Activated CD8-positive, alpha-beta memory T cell treated with anti-CD3 and anti-CD28 coated beads, Interleukin-2, amount 10 ng/mL, durations not matched to agents 7 days and 5 days (primary cell): ENCODE data around the gene PROK2. TPM values are rescaled to one million over a fixed set of nuclear protein-coding genes. Genes with fewer than 3 reads are reported as not detected.

Experiments
- ATAC-seq: fragments of 150-1000 bp; cut with Tn5 transposase; one replicate; pipeline ENCODE4 v1.10.0; 2021; ENCODE audit warnings: moderate library complexity
- CTCF ChIA-PET: fragments of 350-600 bp; sonication (Branson Sonifier 250); formaldehyde crosslinking; loops from one replicate; lab custom pipeline; 2021; ENCODE audit warnings: antibody characterized with exemption; lab: Charles Lee
- DNase-seq: peaks from one replicate; pipeline ENCODE4 v3.0.0-alpha.2; 2020
- H3K27ac Mint-ChIP-seq: one replicate; pipeline ENCODE4 v1.8.0; 2021; ENCODE audit warnings: mild to moderate bottlenecking, mixed read lengths
- H3K27me3 Mint-ChIP-seq: one replicate; pipeline ENCODE4 v1.8.0; 2021; ENCODE audit warnings: mixed read lengths
- H3K36me3 Mint-ChIP-seq: one replicate; pipeline ENCODE4 v1.8.0; 2021; ENCODE audit warnings: mild to moderate bottlenecking, mixed read lengths
- H3K4me1 Mint-ChIP-seq: one replicate; pipeline ENCODE4 v1.8.0; 2021; ENCODE audit warnings: mixed read lengths
- H3K4me3 Mint-ChIP-seq: one replicate; pipeline ENCODE4 v1.8.0; 2021; ENCODE audit warnings: mild to moderate bottlenecking, moderate library complexity, mixed read lengths
- H3K9me3 Mint-ChIP-seq: one replicate; pipeline ENCODE4 v1.8.0; 2022; ENCODE audit warnings: low read depth, mixed read lengths
- total RNA-seq, 2 experiments: library from RNA; stranded (reverse); gene quantifications; one replicate each; pipeline ENCODE4 v1.2.3, GENCODE V29; 2021

Gene PROK2
- total RNA-seq, 2 experiments from 2014 or later, result 3.1 to 3.4 TPM

- Mint-ChIP-seq H3K9me3 (no peaks in the 10 kb centered on the region), H3K27me3 (peaks cover 57% of the 10 kb centered on the region)
- CTCF ChIA-PET, result interaction anchor here (1.0 to 1.1 kb wide), 3 partner anchors 20 to 25 kb away, joined by 3 to 6 read pairs (median 3); no protein-coding TSS in a partner anchor
These were observed 31.0 kb downstream of the PROK2 start, which contains the start of gene GPR27 for GRCh38 chr3:71753701-71754609. Gene GPR27, plus strand, starts transcription at chr3:71753855. Its CDS starts 195 bp downstream, at chr3:71754050.

GRCh38 chr3:71752831-71753700 is 31.9 kb downstream of the PROK2 start:
- H3K9me3 Mint-ChIP-seq, result no peaks in the 10 kb centered on the region
- H3K27ac Mint-ChIP-seq, result no peak overlapping the region
- ATAC-seq (peak; percentile 37), DNase-seq (no peak)
- peaks cover 2% of the 10 kb centered on the region for H3K36me3 Mint-ChIP-seq
- CTCF ChIA-PET, result interaction anchor here (1.0 to 1.1 kb wide), 2 partner anchors 19 to 25 kb away, joined by 3 read pairs; no protein-coding TSS in a partner anchor
- H3K4me3 Mint-ChIP-seq, result peak overlapping the region; percentile 63
- H3K27me3 Mint-ChIP-seq, result peaks cover 57% of the 10 kb centered on the region
- peaks cover 3% of the 10 kb centered on the region for H3K4me1 Mint-ChIP-seq

More at GRCh38 chr3:71753701-71754609, 31.0 kb downstream of the PROK2 start, which contains the start of gene GPR27:
- peak; percentile 63 for ATAC-seq
- Mint-ChIP-seq H3K4me1 (peaks cover 3% of the 10 kb centered on the region), H3K36me3 (peaks cover 2% of the 10 kb centered on the region), H3K4me3 (peak within 1 kb of the TSS; percentile 63), H3K27ac (no peak within 1 kb of the TSS)
- DNase-seq, result no peak

GRCh38 chr3:71751602-71752001 is 33.3 kb downstream of the PROK2 start:
- H3K27ac Mint-ChIP-seq, result no peak overlapping the region
- ATAC-seq, result no peak
- CTCF ChIA-PET, result interaction anchor here (0.7 kb wide), 1 partner anchor 738 kb away, joined by 3 read pairs; no protein-coding TSS in a partner anchor
- peaks cover 46% of the 10 kb centered on the region for H3K27me3 Mint-ChIP-seq
- no peak overlapping the region for H3K4me3 Mint-ChIP-seq
- H3K36me3 Mint-ChIP-seq, result peaks cover 2% of the 10 kb centered on the region
- peaks cover 3% of the 10 kb centered on the region for H3K4me1 Mint-ChIP-seq
- DNase-seq, result no peak
- H3K9me3 Mint-ChIP-seq, result no peaks in the 10 kb centered on the region

DNA sequence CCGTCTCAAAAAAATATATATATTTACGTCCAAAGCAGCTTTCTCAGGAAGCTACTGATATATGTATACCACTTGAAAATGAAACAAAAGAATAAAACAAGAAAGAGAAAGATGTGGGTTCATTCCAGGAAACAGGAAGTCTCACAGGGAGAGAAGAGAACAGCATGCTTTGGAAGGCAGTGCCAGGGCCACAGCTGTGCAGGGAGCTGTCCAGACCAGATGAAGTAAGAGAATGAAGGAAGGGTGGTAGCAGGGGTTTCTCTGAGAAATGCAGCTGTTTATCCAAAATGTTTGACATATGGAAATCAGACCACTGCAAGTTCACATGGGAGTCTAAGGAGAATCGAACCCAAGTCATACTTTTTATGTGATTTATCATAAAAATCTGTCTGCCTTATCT is 40.2 kb downstream of the PROK2 start:
- H3K36me3 Mint-ChIP-seq, result peaks cover 14% of the 10 kb centered on the region
- H3K9me3 Mint-ChIP-seq, result peaks cover 22% of the 10 kb centered on the region
- H3K4me1 Mint-ChIP-seq, result no peaks in the 10 kb centered on the region
- H3K4me3 Mint-ChIP-seq, result no peak overlapping the region
- CTCF ChIA-PET, result no interaction called here
- DNase-seq (no peak), ATAC-seq (no peak)
- peaks cover 12% of the 10 kb centered on the region for H3K27me3 Mint-ChIP-seq
- no peak overlapping the region for H3K27ac Mint-ChIP-seq

GRCh38 chr3:71742621-71743020 is 42.3 kb downstream of the PROK2 start:
- Mint-ChIP-seq H3K27ac (no peak overlapping the region), H3K36me3 (peaks cover 14% of the 10 kb centered on the region), H3K4me3 (no peak overlapping the region), H3K27me3 (peaks cover 25% of the 10 kb centered on the region), H3K9me3 (peaks cover 22% of the 10 kb centered on the region), H3K4me1 (no peaks in the 10 kb centered on the region)
- DNase-seq, result no peak
- CTCF ChIA-PET, result interaction anchor here (1.6 kb wide), 1 partner anchor 12 kb away, joined by 6 read pairs; no protein-coding TSS in a partner anchor
- no peak for ATAC-seq

DNA sequence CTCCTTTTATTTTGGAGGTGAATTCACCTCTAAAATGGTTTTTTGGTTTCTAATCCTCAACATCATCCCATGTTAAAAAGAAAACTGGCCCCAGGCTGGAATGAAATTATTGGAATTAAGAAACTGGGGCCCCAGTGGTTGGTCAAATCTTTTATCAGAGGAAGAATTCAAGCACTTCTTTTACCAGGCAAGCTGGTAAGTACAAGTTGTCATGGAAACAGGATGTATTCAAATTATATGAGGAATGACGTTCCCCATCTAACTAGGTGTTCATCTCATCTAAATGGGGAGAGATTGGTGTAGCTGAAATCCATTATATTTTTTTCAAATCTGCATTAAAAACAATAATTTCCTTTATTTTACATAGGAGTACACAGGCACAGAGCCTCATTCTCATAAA is 50.1 kb downstream of the PROK2 start:
- Mint-ChIP-seq H3K36me3 (peaks cover 2% of the 10 kb centered on the region), H3K4me1 (peaks cover 10% of the 10 kb centered on the region), H3K27ac (no peak overlapping the region), H3K9me3 (no peaks in the 10 kb centered on the region), H3K4me3 (no peak overlapping the region), H3K27me3 (peaks cover 29% of the 10 kb centered on the region)
- DNase-seq (no peak), ATAC-seq (no peak)
- CTCF ChIA-PET, result no interaction called here

- CTCF ChIA-PET, result interaction anchor here (1.1 to 2.0 kb wide), 3 partner anchors 10 to 22 kb away, joined by 3 to 4 read pairs (median 4); no protein-coding TSS in a partner anchor
- no peak for DNase-seq
- peaks cover 2% of the 10 kb centered on the region for H3K36me3 Mint-ChIP-seq
These were observed 51.6 kb downstream of the PROK2 start for GRCh38 chr3:71733319-71733718.

DNA sequence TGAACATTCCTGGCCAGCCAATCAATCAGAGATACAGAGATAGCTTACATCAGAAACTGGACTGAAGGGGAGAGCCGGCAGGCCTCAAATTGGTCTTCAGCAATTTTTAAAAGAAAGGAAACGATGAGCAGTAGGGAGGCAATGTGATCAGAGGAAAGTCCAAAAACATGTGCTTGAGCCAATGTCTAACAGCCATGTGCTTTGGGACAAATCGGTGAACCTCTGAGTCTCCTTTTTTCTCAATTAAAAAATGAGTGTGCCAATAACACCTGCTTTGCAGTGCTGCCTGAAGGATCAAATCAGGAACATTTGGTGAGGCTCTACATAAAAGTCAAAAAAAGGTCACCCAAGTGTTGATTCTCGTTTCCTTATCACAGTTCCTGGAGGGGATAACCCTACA is 52.3 kb downstream of the PROK2 start:
- DNase-seq (no peak), ATAC-seq (no peak)
- H3K27me3 Mint-ChIP-seq, result peaks cover 16% of the 10 kb centered on the region
- peaks cover 2% of the 10 kb centered on the region for H3K36me3 Mint-ChIP-seq
- H3K4me1 Mint-ChIP-seq, result peaks cover 27% of the 10 kb centered on the region
- H3K27ac Mint-ChIP-seq, result no peak overlapping the region
- no peak overlapping the region for H3K4me3 Mint-ChIP-seq
- no peaks in the 10 kb centered on the region for H3K9me3 Mint-ChIP-seq
- CTCF ChIA-PET, result interaction anchor here (1.0 to 2.0 kb wide), 4 partner anchors 9 to 143 kb away, joined by 3 to 6 read pairs (median 4); no protein-coding TSS in a partner anchor

More at GRCh38 chr3:71733319-71733718, 51.6 kb downstream of the PROK2 start:
- Mint-ChIP-seq H3K4me3 (no peak overlapping the region), H3K27ac (no peak overlapping the region), H3K27me3 (peaks cover 23% of the 10 kb centered on the region), H3K9me3 (no peaks in the 10 kb centered on the region), H3K4me1 (peaks cover 25% of the 10 kb centered on the region)
- ATAC-seq, result no peak

DNA sequence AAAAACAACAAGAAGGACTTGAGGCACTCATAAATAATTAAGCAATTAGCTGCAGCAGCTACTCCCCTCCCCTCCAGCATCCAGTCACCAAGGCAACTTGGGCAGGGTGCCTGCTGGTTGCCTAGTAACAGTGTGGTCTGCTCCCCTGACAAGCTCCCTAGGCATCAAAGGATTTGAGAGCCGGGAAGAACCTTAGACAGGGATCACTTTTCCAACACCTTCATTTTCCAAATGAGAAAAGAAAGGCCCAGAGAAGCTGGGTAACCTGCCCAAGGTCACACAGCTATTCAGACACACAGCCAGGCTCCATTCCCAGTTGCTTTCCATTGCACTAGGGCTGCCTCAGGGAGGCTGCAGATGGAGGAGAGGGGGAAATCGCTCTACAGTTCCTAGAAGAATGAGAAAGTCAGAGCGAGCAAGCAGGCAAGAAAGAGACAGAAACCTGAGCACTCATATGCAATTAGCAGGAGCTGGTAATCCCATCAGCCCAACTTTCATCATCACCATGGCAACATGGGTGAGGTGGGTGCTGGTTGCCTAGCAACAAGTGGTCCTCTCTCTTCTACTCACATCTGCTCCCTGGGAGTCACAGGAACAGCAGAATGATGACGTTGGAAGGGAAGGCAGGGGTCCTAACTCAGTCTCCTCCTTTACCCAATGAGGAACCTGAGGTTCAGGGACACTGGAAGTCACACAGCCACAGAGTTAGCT is 56.2 kb downstream of the PROK2 start:
- H3K9me3 Mint-ChIP-seq, result no peaks in the 10 kb centered on the region
- peaks cover 5% of the 10 kb centered on the region for H3K36me3 Mint-ChIP-seq
- ATAC-seq (no peak), DNase-seq (peak; percentile 53)
- no peak overlapping the region for H3K4me3 Mint-ChIP-seq
- H3K27ac Mint-ChIP-seq, result no peak overlapping the region
- CTCF ChIA-PET, result interaction anchor here (0.6 to 5.0 kb wide), 17 partner anchors 9 to 1093 kb away, joined by 3 to 46 read pairs (median 6); partner anchors contain the start of gene GPR27
- H3K4me1 Mint-ChIP-seq, result peaks cover 43% of the 10 kb centered on the region
- H3K27me3 Mint-ChIP-seq, result no peaks in the 10 kb centered on the region

GRCh38 chr3:71726146-71726545 is 58.8 kb downstream of the PROK2 start:
- ATAC-seq (peak; percentile 44), DNase-seq (peak; percentile 76)
- H3K4me3 Mint-ChIP-seq, result peak overlapping the region; percentile 97
- no peaks in the 10 kb centered on the region for H3K9me3 Mint-ChIP-seq
- H3K27ac Mint-ChIP-seq, result peak overlapping the region; percentile 92
- peaks cover 14% of the 10 kb centered on the region for H3K36me3 Mint-ChIP-seq
- H3K4me1 Mint-ChIP-seq, result peaks cover 61% of the 10 kb centered on the region
- CTCF ChIA-PET, result interaction anchor here (1.2 to 5.0 kb wide), 3 partner anchors 15 to 133 kb away, joined by 3 to 35 read pairs (median 22); no protein-coding TSS in a partner anchor
- H3K27me3 Mint-ChIP-seq, result no peaks in the 10 kb centered on the region

- Mint-ChIP-seq H3K4me1 (peaks cover 65% of the 10 kb centered on the region), H3K27ac (peak within 1 kb of the TSS; percentile 96), H3K36me3 (peaks cover 21% of the 10 kb centered on the region), H3K4me3 (peak within 1 kb of the TSS; percentile 97), H3K27me3 (no peaks in the 10 kb centered on the region), H3K9me3 (no peaks in the 10 kb centered on the region)
- DNase-seq, result peak; percentile 54
- CTCF ChIA-PET, result interaction anchor here (1.1 to 5.0 kb wide), 5 partner anchors 10 to 150 kb away, joined by 3 to 26 read pairs (median 4); no protein-coding TSS in a partner anchor
- peak; percentile 56 for ATAC-seq
These were observed 59.5 kb downstream of the PROK2 start, which contains the start of gene EIF4E3 for GRCh38 chr3:71725271-71725991. Gene EIF4E3, minus strand, starts transcription at chr3:71725402. Its CDS starts 35 bp downstream, at chr3:71725367.
